Measurements from ENCODE around the gene PLXDC2.

Gene PLXDC2

DNA sequence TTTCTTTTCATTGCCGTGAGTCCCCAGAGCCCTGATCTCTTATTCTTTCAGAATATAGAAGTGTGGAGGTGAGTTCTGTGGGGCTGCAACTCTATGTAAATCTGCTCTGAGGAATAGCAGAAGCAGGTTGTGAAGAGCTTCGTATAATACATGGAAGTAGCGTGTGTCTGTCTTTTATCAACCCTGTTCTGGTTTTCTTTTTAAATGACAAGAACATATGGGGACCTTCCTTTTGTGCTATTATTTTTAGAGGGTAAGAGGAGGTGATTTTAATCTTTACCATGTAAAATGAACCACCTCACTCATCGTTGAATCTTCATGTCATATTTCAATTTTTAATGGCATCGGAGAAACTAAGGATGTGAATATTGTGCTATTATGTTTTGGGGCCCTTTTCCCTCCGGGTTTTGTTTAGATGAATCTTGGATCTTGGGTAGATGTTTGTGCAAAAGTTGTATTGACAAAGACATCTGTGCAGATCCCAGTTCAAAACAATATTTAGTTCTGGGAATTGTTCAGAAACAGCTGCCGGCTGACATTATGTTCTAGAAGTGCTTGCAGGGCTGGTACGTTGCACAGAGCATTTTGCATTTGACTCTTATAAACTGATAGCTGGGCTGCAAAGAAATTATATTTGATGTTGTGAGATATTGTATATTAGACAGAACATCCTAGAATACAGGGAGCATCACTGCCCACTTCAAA is 46.7 kb downstream of the PLXDC2 start:
- no peak for DNase-seq

GRCh38 chr10:19865676-19866075 is 49.4 kb downstream of the PLXDC2 start:
- no peak for DNase-seq

GRCh38 chr10:19869370-19869769 is 53.1 kb downstream of the PLXDC2 start:
- no peak for DNase-seq

GRCh38 chr10:19872504-19873271 is 56.5 kb downstream of the PLXDC2 start:
- no peak for DNase-seq

GRCh38 chr10:19874190-19874589 is 58.0 kb downstream of the PLXDC2 start:
- no peak for DNase-seq

GRCh38 chr10:19874791-19875190 is 58.6 kb downstream of the PLXDC2 start:
- no peak for DNase-seq

GRCh38 chr10:19876570-19876969 is 60.3 kb downstream of the PLXDC2 start:
- no peak for DNase-seq

- no peak for DNase-seq
These were observed 61.4 kb downstream of the PLXDC2 start for GRCh38 chr10:19877466-19878255.

DNA sequence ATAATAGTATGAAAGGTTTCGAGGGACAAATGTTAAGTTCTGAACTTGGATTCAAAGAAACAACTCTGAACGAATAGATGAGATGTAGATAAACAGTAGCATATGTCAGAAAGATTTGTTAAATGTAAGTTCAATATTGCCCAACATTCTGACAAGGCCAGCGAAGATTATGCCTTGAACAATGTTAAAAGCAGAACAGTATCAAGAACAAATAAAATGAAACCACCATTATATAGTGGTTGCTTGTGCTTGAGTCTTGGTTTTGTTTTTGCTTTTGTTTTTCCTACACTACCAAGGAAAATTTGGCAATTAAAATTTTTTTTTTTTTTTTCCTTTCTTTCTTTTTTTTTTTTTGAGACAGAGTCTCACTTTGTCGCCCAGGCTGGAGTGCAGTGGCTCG is 66.4 kb downstream of the PLXDC2 start:
- DNase-seq, result no peak

GRCh38 chr10:19888061-19888660 is 71.9 kb downstream of the PLXDC2 start:
- no peak for DNase-seq

DNA sequence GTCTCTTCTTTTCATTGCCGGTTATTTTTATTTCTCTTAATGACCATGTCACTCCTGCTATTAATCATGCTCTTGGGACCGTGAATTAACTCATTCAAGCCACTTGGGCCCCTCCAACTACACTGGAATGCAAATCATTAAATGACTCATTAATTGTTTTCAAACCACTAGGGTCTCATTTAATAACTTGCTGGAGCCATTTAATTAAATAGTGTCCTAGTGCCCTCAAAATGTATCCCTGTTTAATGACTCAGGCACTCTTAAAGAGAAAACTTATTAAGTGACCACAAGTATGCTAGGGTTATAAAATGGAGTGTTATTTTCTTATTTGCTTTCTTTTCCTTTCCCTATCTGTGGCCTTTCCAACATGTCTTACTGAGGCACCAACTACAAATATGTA is 73.0 kb downstream of the PLXDC2 start:
- DNase-seq, result no peak

- DNase-seq, result no peak
These were observed 75.2 kb downstream of the PLXDC2 start for GRCh38 chr10:19891429-19891828.

DNA sequence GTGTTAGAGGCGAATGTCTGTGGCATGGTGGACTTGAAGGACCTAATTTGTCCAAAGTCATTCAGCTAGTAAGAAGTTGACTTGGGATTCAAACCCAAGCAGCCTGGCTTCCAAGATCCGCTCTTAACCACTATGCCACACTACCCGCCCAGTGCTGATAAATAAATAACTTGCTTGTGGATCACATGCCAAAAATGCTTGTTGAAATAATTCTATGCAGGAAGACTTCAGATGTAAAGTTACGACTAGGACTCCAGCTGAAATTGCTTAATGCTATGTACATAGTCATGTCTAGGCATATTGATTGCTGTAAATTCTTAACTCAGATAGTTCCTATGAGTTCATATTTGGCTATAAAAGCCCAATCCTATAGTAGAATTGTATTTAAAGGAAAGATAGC is 76.0 kb downstream of the PLXDC2 start:
- DNase-seq, result no peak

- no peak for DNase-seq
These were observed 76.4 kb downstream of the PLXDC2 start for GRCh38 chr10:19892677-19893076.

GRCh38 chr10:19895500-19895899 is 79.3 kb downstream of the PLXDC2 start:
- DNase-seq, result no peak

GRCh38 chr10:19902456-19902855 is 86.2 kb downstream of the PLXDC2 start:
- no peak for DNase-seq

DNA sequence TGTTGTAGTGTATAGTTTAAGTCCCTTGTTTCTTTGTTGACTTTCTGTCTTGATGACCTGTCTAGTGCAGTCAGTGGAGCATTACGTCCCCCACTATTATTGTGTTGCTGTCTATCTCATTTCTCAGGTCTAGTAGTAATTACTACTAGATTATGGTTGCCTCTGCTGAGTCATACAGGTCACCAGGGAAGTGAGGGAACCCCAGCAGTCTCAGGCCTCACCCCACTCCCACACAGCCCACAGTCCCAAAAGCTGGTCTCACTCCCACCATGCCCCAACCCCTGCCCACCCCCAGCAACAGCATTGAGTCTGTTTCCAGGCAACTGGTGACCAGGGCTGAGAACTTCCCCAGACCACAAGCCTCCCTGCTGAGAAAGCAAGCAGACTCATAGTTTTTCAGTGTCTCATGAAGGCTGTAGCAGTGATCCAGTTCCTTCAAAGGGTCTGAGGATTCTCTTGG is 88.0 kb downstream of the PLXDC2 start:
- DNase-seq, result no peak

DNA sequence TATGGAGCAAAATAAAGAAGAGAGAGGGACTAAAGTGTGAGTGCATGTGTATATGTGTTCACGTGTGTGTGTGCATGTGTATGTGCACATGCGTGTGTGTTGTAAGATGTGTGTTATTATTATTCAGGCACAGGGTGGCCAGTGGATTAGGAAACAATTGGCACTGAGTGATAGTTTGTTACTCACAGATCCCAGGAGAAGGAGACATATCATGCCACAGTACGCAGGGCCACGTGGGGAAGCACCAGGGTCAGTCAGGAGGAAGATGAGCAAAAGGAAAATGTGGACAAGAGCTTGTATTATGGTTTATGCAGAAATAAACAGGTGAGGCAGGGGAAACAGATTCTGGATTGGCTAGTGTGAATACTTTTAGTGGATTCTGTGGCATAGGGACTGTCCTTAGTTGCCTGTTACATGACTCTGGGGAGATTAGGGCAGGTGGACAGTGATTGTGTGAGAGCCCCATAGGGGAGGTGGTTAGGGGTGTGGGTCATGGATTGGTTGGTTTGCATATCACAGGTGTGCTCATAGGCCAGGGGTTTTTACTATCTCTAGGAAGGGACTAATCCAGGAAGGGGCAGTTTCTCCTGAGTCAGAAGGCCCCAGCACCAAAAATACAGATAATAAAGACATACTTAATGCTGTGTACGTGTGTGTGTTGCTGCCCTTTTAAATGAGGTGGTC is 90.0 kb downstream of the PLXDC2 start:
- no peak for DNase-seq

- DNase-seq, result no peak
These were observed 92.9 kb downstream of the PLXDC2 start for GRCh38 chr10:19908991-19909696.

DNA sequence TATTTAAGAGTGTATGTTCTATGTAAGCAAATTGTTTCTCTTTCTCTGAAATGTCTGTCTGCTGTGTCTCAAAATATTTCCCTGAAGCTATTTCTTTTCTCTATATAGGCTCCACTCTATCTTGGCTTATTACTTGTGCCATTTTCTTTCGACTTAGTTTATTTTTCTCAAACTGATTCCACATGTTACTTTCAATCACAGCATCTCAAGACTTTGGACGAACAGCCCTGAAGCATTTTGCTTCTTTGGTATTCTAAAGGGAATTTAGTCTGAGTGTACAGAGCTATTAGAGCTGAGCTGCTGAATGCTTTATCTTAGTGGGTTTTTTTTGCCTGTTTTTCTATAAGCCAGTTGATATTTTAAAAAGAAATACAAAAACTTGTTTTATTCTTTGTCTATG is 95.7 kb downstream of the PLXDC2 start:
- no peak for DNase-seq

DNA sequence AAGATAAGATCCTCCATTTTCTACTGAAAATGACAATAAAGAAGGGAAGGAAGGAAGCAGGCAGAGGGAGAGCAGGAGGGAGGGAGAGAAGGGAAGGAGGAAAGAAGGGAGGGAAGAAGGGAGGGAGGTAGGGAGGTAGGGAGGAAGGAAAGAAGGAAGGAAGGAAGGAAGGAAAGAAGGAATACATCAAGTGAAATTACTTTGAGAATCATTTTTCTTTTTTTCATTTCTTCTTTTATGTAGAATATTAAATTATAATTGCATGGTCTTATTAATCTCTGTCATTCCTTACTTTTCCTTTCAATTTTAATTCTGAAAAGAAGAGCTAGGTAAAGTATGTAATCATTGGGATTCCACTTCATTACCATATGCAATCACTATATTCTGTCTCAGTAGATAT is 97.8 kb downstream of the PLXDC2 start:
- DNase-seq, result no peak

GRCh38 chr10:19915125-19915524 is 98.9 kb downstream of the PLXDC2 start:
- no peak for DNase-seq
